GM12801 (cell line): Measurements from ENCODE around the gene FNDC10.

Experiments used
- CTCF ChIP-seq: IDR thresholded peaks from one replicate; pipeline ENCODE4 v1.5.1; 2011; ENCODE audit warnings: control low read depth; ENCODE audit not compliant: insufficient read length; ENCODE audit errors: extremely low read depth

Gene FNDC10

GRCh38 chr1:1596493-1597274 lies 3.3 kb downstream of the FNDC10 start:
- no peak for TF ChIP-seq CTCF

DNA sequence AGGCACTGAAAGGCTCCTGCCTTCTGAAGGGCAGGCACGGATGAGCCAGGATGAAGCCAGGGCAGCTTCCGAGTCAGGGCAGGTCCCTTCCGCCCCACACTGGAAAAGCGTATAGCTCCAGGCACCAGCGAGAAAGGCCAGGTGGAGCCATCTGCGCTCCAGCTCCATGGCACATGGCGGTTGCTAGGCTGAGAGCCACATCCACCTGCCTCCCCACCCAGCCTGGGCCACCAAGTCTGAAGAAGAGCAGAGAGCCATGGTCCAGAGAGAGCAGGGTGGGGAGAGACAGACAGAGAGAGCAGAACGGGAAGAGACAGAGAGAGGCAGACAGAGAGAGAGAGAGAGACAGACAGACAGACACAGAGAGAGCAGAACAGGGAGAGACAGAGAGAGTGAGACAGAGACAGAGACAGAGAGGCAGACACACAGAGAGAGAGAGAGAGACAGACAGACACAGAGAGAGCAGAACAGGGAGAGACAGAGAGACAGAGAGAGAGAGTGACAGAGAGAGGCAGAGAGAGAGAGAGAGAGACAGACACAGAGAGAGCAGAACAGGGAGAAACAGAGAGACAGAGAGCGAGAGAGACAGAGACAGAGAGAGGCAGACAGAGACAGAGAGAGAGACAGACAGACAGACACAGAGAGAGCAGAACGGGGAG lies 5.2 kb downstream of the FNDC10 start:
- no peak for TF ChIP-seq CTCF

GRCh38 chr1:1593834-1594601 lies 5.9 kb downstream of the FNDC10 start:
- no peak for TF ChIP-seq CTCF

GRCh38 chr1:1591452-1591851 lies 8.5 kb downstream of the FNDC10 start:
- no peak for TF ChIP-seq CTCF

DNA sequence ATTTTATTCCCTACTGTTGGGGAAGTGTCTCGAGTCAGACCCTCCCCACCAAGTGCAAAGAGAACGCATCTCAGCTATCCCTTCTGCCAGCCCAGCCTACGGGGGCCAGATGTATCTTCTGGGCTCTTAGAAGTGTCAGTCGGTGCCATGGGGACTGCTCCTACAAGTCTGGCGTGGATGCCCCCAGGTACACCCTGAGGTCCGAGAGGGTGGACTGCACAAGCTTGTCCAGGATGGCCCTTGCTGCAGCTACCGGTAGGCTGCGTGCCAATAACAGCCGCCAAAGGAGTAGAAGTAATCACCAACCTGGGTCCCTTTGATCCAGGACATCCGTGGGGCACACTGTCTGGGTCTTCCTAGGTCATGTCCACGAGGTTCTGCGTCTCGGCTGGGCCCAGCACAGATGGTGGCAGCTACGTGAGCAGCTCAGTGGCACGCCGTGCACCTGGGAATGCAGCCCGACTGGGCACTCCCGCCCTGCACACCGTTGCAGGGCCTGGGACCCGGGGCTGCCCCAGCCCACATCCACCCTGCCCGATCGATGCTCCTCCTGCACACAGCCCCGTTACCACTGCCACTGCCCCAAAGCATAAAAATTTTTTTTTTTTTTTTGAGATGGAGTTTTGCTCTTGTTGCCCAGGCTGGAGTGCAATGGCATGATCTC lies 16.5 kb downstream of the FNDC10 start:
- TF ChIP-seq CTCF, result no peak

- TF ChIP-seq CTCF, result no peak
Measured at GRCh38 chr1:1582585-1583346, 17.2 kb downstream of the FNDC10 start.
